Neutrophil (primary cell): Measurements from ENCODE around the gene C22orf15.

Source experiments
- H3K27ac ChIP-seq: fragments of 200-600 bp; sonication (generic); 2 replicates; pipeline ENCODE4 v1.5.1; 2016; ENCODE audit warnings: mild to moderate bottlenecking, moderate library complexity
- H3K27me3 ChIP-seq: fragments of 200-600 bp; sonication (generic); 2 replicates; pipeline ENCODE4 v1.6.0; 2016; ENCODE audit warnings: mild to moderate bottlenecking
- H3K36me3 ChIP-seq: fragments of 200-600 bp; sonication (generic); 2 replicates; pipeline ENCODE4 v1.5.1; 2017
- H3K4me1 ChIP-seq, 2 experiments: fragments of 200-600 bp in 1 of 2; sonication (generic) in 1 of 2; 1 replicate in 1 of 2; 2 replicates in 1 of 2; pipeline versions ENCODE4 v1.5.1 to v1.6.1; 2013 to 2016; ENCODE audit warnings: low read depth in 1 of 2, low read length in 1 of 2, mild to moderate bottlenecking in 1 of 2, moderate library complexity in 1 of 2; ENCODE audit not compliant: control insufficient read depth in 1 of 2, insufficient read depth in 1 of 2
- H3K4me3 ChIP-seq, 2 experiments: fragments of 200-600 bp in 1 of 2; sonication (generic) in 1 of 2; 1 replicate in 1 of 2; 2 replicates in 1 of 2; pipeline ENCODE4 v1.5.1; 2013 to 2016; ENCODE audit warnings: low read depth in 1 of 2, low read length in 1 of 2, mild to moderate bottlenecking in 1 of 2, moderate library complexity in 1 of 2
- H3K9me3 ChIP-seq: fragments of 200-600 bp; sonication (generic); 2 replicates; pipeline ENCODE4 v1.5.1; 2016
- CTCF ChIP-seq: fragments of 200-600 bp; sonication (generic); IDR thresholded peaks from 2 replicates; pipeline ENCODE4 v1.5.1; 2016; ENCODE audit warnings: antibody characterized with exemption

The C22orf15 gene

GRCh38 chr22:23764899-23765881 is 2.4 kb downstream of the C22orf15 start:
- Histone ChIP-seq H3K4me1 (peaks cover 31 to 32% of the 10 kb centered on the region in 2 experiments), H3K27ac (no peak overlapping the region), H3K4me3 (no peak overlapping the region), H3K36me3 (no peaks in the 10 kb centered on the region), H3K27me3 (peaks cover 4% of the 10 kb centered on the region), H3K9me3 (no peaks in the 10 kb centered on the region)
- no peak for TF ChIP-seq CTCF

- Histone ChIP-seq H3K4me3 (peak overlapping the region; percentile 81 to 84), H3K4me1 (peaks cover 33 to 42% of the 10 kb centered on the region in 2 experiments), H3K9me3 (no peaks in the 10 kb centered on the region), H3K27me3 (peaks cover 14% of the 10 kb centered on the region), H3K36me3 (no peaks in the 10 kb centered on the region), H3K27ac (no peak overlapping the region)
- no peak for TF ChIP-seq CTCF
Observed at GRCh38 chr22:23767303-23767672, 4.5 kb downstream of the C22orf15 start.

- TF ChIP-seq CTCF, result peak; percentile 58
- H3K36me3 ChIP-seq, result no peaks in the 10 kb centered on the region
- peaks cover 20% of the 10 kb centered on the region for H3K27me3 ChIP-seq
- H3K4me3 ChIP-seq, result peak within 1 kb of the TSS; percentile 81 to 84
- H3K9me3 ChIP-seq, result no peaks in the 10 kb centered on the region
- H3K4me1 ChIP-seq, result peaks cover 33 to 46% of the 10 kb centered on the region in 2 experiments
- peak within 1 kb of the TSS; percentile 27 for H3K27ac ChIP-seq
Observed at GRCh38 chr22:23767673-23768548, 5.1 kb downstream of the C22orf15 start, which contains the start of gene CHCHD10. Gene CHCHD10, minus strand, starts transcription at chr22:23767972. Its CDS starts 98 bp downstream, at chr22:23767874.

- Histone ChIP-seq H3K27ac (no peak overlapping the region), H3K4me1 (peaks cover 22 to 34% of the 10 kb centered on the region in 2 experiments), H3K4me3 (no peak overlapping the region), H3K9me3 (no peaks in the 10 kb centered on the region), H3K27me3 (peaks cover 35% of the 10 kb centered on the region), H3K36me3 (no peaks in the 10 kb centered on the region)
- no peak for TF ChIP-seq CTCF
Observed at GRCh38 chr22:23769321-23769965, 6.7 kb downstream of the C22orf15 start.

GRCh38 chr22:23772315-23772648 is 9.5 kb downstream of the C22orf15 start:
- Histone ChIP-seq H3K4me3 (peak overlapping the region in 1 of 2 experiments; percentile 45), H3K27me3 (peaks cover 50% of the 10 kb centered on the region), H3K9me3 (no peaks in the 10 kb centered on the region), H3K36me3 (no peaks in the 10 kb centered on the region), H3K4me1 (peaks cover 19 to 31% of the 10 kb centered on the region in 2 experiments), H3K27ac (no peak overlapping the region)
- TF ChIP-seq CTCF, result no peak
